SU-DHL-6 (cell line): Measurements from ENCODE around the gene HLA-F.

ENCODE experiments used
- EZH2phosphoT487 ChIP-seq: fragments of 200-600 bp; sonication (generic), shearing (Covaris generic); conservative IDR thresholded peaks from 2 replicates; pipeline ENCODE4 v1.6.1; 2018; ENCODE audit warnings: mild to moderate bottlenecking, antibody characterized with exemption, low read length, moderate library complexity, mixed read lengths
- TF ChIP-seq, protein P1 (sequence below): fragments of 200-600 bp; sonication (generic); IDR thresholded peaks from one replicate; pipeline ENCODE4 v1.5.1; 2017; ENCODE audit warnings: antibody characterized with exemption, mild to moderate bottlenecking, low read length, moderate library complexity; ENCODE audit not compliant: insufficient read depth, poor library complexity, severe bottlenecking

GRCh38 chr6:29739882-29740261, 16.6 kb downstream of the HLA-F start:
- TF ChIP-seq, protein P1, sequence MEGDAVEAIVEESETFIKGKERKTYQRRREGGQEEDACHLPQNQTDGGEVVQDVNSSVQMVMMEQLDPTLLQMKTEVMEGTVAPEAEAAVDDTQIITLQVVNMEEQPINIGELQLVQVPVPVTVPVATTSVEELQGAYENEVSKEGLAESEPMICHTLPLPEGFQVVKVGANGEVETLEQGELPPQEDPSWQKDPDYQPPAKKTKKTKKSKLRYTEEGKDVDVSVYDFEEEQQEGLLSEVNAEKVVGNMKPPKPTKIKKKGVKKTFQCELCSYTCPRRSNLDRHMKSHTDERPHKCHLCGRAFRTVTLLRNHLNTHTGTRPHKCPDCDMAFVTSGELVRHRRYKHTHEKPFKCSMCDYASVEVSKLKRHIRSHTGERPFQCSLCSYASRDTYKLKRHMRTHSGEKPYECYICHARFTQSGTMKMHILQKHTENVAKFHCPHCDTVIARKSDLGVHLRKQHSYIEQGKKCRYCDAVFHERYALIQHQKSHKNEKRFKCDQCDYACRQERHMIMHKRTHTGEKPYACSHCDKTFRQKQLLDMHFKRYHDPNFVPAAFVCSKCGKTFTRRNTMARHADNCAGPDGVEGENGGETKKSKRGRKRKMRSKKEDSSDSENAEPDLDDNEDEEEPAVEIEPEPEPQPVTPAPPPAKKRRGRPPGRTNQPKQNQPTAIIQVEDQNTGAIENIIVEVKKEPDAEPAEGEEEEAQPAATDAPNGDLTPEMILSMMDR: no peak
- no peak for TF ChIP-seq EZH2phosphoT487
